ENCODE results near the gene RCOR3.

Gene RCOR3

GRCh38 chr1:211324992-211325775 is 66.0 kb downstream of the RCOR3 start:
- DNase-seq (ENCODE audit: low spot score): no peak

DNA sequence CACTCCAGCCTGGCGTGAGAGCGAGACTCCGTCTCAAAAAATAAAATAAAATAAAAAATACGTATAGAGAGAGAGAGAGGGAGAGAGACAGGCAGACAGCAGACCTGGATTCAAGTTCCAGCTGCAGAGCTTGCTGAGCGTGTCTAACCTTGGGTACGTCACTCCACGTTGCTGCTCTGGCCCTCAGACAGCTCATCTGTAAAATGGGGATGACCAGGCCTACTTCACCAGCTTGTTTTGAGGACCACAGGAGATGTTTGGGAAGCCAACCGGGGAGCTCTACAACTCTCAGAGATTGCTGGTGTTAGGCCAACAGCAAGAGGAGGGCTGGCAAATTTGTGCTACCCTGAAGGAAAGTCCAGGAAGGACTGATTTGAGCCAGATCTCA is 67.0 kb downstream of the RCOR3 start:
- DNase-seq (ENCODE audit: low spot score): no peak

DNA sequence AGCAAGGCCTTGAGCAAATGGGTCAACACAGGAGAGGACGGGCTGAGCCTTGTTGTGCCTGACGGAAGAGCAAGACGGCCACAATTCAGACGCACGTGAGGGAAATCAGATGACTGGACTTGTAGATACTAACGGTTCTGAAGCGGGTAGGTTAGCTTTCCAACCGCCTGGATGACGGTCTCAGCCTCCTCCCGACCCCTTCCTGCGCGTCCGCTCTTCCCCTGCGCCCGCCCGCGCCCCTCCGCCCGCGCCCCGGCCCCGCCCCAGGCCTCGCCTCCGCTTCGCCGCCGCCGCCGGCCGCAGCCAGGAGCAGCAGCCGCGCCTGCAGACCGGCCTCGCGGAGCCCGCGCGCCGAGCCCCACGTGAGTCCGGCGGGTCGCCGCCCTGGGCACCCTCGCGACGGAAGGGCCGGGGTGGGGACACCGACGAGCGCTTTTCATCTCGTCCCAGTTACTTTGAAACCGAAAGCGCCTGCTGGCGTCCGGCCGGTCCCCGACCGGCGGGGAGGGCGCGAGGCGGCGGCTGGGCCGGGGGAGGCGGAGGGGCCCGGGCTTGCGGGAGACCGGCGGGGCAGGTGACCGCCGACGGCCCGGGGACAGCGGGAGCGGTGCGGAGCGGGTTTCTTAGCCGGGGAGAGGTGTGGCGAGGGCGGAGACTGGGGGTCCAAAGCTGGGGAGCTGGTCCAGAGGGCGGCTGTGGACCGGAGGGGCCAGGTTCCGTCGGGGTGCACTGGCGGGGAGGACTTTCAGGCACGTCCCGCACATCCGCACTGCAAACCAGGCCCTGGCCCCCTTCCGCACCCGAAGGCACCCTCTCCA is 67.6 kb downstream of the RCOR3 start, which contains the start of gene TRAF5:
Gene TRAF5 (plus strand): TSS at position 306 of the 818 bp plus-strand sequence. CDS start 26,407 bp downstream, outside the sequence.
- DNase-seq (ENCODE audit: low spot score): peak; percentile 80

- peak; percentile 54 for DNase-seq (ENCODE audit: low spot score)
Observed at GRCh38 chr1:211327346-211327921, 68.3 kb downstream of the RCOR3 start.

DNA sequence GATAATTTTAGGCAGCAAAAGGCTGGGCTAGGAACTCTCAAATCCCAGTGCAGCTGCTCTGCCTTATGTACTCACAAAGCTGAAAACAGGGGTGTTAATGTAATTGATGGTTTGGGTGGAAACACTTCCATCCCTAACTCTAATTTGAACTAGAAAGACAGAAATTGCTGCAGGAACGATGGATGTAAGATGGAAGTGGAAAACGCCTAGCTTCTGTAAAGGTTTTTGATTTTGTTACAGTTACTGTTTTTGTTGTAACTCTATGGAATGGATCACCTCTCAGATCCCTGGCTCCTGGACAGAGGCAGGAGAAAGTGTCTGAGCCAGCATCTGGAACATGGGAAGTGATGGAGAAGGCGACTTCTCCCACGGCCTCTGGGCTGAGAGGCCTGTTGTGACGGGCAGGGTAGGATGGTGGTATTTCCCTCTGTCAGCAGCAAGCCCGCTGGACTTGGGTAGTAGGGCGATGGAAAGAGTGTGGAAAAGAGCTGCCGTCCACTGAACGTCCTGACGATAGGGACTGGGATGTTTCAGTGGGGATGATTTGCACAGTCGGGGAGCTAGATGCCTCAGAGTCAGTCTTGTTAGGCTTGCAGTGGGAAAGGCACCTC is 69.0 kb downstream of the RCOR3 start:
- DNase-seq (ENCODE audit: low spot score): no peak

DNA sequence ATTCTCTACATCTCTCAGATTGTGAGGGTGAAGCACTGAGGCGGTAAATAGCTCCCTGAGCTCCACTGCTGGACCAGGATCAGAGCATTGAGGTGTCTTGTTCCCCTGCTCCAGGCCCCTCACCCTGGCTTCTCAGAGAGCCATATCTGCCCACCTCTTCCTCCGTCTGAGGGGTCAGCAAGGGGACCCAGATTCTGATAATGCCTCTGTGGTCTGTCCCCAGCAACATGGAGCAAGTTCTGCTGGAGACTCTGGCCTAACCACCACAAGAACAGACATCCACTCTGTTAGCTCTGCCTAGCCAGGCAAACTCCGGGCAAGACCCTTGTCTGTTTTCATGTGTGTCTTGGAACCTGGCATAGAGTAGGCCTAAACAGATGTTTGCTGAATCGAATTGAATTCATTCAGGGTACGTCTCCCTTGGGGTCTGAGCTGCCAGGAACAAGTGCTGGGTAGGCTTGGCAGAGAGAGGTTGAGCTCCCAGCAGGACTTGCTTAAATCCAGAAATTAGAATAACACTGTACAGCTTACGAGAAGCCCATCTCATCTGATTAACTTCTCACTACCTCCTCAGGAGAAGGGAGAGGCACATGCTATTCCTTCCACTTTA is 69.8 kb downstream of the RCOR3 start:
- DNase-seq (ENCODE audit: low spot score): no peak

- no peak for DNase-seq (ENCODE audit: low spot score)
Observed at GRCh38 chr1:211329764-211330201, 70.6 kb downstream of the RCOR3 start.

DNA sequence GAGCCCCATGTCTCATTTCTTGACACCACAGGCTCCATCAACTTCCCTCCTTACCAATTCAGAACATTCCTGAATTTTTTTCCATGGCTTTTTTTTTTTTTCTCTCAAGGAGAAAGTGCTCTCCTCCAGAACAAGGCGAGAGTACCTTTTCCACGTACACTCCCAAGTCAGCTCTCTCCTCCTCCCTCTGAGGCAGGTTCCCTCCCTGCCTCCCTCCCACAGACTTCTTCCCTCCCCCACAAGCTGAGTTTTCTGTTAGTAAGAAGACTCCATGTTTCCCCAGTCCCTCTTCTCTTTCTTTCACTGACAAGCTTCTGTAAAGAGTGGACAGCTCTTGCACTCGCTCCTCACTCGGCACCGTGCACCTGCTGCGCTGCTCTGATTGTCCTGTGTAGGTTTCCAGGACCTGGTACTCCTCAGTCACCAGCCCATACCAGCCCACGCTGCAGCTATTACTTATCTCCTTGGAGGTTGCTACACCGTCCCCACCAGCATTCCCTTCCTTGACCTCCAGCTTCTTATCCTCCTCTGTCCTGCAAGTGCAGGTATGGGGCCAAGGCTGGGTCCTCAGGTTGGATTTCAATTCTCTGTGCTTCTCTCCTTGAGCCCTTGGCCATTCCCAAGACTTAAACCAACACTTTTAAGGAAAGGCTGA is 71.2 kb downstream of the RCOR3 start:
- DNase-seq (ENCODE audit: low spot score): no peak

GRCh38 chr1:211331011-211331709 is 72.0 kb downstream of the RCOR3 start:
- no peak for DNase-seq (ENCODE audit: low spot score)

- no peak for DNase-seq (ENCODE audit: low spot score)
Observed at GRCh38 chr1:211332036-211332616, 73.0 kb downstream of the RCOR3 start.

- no peak for DNase-seq (ENCODE audit: low spot score)
Observed at GRCh38 chr1:211332830-211333229, 73.7 kb downstream of the RCOR3 start.

DNA sequence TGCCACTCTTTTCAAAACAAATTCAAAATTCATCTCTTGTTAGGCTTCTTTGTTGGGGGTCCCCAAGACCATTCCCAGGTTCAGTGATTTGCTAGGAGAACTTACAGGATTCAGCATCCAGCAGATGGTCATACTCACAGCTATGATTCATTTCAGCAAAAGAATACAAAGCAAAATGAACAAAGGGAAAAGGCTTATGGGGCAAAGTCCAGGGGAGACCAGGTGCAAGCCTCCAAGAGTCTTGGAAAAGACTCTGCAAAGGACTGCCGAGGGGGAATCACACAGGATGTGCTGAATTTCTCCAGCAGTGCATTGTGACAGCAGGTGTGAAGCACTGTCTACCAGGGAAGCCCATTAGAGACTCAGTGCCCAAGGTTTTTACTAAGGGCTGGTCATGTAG is 74.7 kb downstream of the RCOR3 start:
- no peak for DNase-seq (ENCODE audit: low spot score)

- peak; percentile 77 for DNase-seq (ENCODE audit: low spot score)
Observed at GRCh38 chr1:211334986-211335385, 75.8 kb downstream of the RCOR3 start.

DNA sequence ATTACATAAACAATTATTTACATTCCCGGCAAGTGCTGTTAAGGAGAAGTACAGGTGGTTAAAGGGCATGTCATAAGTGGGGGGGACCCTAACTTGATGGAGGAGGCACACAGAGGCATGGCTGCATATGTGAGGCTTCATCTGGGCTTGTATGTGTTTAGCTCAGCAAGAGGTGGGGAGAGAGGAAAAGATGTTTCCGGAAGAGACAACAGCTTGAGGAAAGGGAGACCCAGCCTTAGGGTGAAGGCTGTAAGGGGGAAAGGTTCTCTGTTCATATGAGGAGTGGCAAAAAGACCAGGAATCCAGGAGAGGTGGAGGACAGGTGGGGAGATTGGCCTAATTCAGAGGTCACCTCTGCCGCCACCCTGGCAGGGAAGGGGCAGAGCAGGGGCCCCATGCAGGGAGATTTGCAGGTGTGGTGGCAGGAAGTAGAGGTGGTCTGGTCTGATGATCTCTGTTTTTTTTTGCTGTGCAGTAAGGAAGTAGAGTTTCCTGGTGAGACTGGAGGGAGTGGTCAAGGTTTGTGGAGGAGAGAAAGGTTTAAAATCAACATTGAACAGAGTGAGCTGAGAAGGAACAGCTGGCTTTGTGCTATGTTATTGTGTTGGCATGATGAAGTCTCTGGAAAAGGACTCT is 76.5 kb downstream of the RCOR3 start:
- no peak for DNase-seq (ENCODE audit: low spot score)

- no peak for DNase-seq (ENCODE audit: low spot score)
Observed at GRCh38 chr1:211336161-211336560, 77.0 kb downstream of the RCOR3 start.

GRCh38 chr1:211336775-211337174 is 77.6 kb downstream of the RCOR3 start:
- DNase-seq (ENCODE audit: low spot score): no peak

- DNase-seq (ENCODE audit: low spot score): no peak
Observed at GRCh38 chr1:211337430-211338223, 78.5 kb downstream of the RCOR3 start.

GRCh38 chr1:211338224-211338620 is 79.1 kb downstream of the RCOR3 start:
- no peak for DNase-seq (ENCODE audit: low spot score)

- no peak for DNase-seq (ENCODE audit: low spot score)
Observed at GRCh38 chr1:211339631-211340041, 80.5 kb downstream of the RCOR3 start.
